Heart left ventricle (tissue), 16 donors: ENCODE results near the gene CALU. TPM values are rescaled to one million over a fixed set of nuclear protein-coding genes. Genes with fewer than 3 reads are reported as not detected.

ENCODE experiments used
- ATAC-seq, 4 donors: fragments of 200-7000 bp; cut with Tn5 transposase; one replicate each; pipeline ENCODE4 v1.9.1; 2020 to 2022; ENCODE audit warnings: moderate library complexity in 4 of 4, mild to moderate bottlenecking in 3 of 4, moderate number of reproducible peaks in 1 of 4
- DNase-seq, 5 donors: peaks; one replicate each; pipeline ENCODE4 v3.0.0-alpha.2; 2020
- H3K27ac ChIP-seq, 12 donors: fragments of 200-600 bp; sonication (generic) in 4 of 12; one replicate each; pipeline versions ENCODE4 v1.5.0 to v1.8.0; 2016 to 2022; ENCODE audit warnings: mild to moderate bottlenecking in 2 of 12
- H3K27me3 ChIP-seq, 9 donors: fragments of 200-600 bp; sonication (generic) in 2 of 9; one replicate each; pipeline versions ENCODE4 v1.5.1 to v1.8.0; 2016 to 2022; ENCODE audit warnings: mild to moderate bottlenecking in 3 of 9
- H3K36me3 ChIP-seq, 9 donors: fragments of 200-600 bp; sonication (generic) in 2 of 9; one replicate each; pipeline versions ENCODE4 v1.5.0 to v1.8.0; 2018 to 2022; ENCODE audit warnings: mild to moderate bottlenecking in 2 of 9
- H3K4me1 ChIP-seq, 12 donors: fragments of 200-600 bp; sonication (generic) in 4 of 12; one replicate each; pipeline versions ENCODE4 v1.5.0 to v1.8.0; 2016 to 2022; ENCODE audit warnings: mild to moderate bottlenecking in 3 of 12
- H3K4me3 ChIP-seq, 12 donors: fragments of 200-600 bp; sonication (generic) in 4 of 12; one replicate each; pipeline versions ENCODE4 v1.5.0 to v1.8.0; 2017 to 2022; ENCODE audit warnings: mild to moderate bottlenecking in 9 of 12, moderate library complexity in 4 of 12
- H3K9me3 ChIP-seq, 12 donors: fragments of 200-600 bp; sonication (generic) in 4 of 12; one replicate each; pipeline versions ENCODE4 v1.5.0 to v1.8.0; 2016 to 2022; ENCODE audit warnings: mild to moderate bottlenecking in 1 of 12
- CTCF ChIP-seq, 12 donors: fragments of 200-600 bp; sonication (generic) in 4 of 12; IDR thresholded peaks; one replicate each; pipeline versions ENCODE4 v1.5.0 to v1.8.0; 2018 to 2022; ENCODE audit warnings: antibody characterized with exemption in 12 of 12, mild to moderate bottlenecking in 5 of 12
- POLR2A ChIP-seq, 2 donors: fragments of 450-650 bp; IDR thresholded peaks; one replicate each; pipeline ENCODE4 v1.6.1; 2017; ENCODE audit warnings: antibody characterized with exemption in 2 of 2, mild to moderate bottlenecking in 2 of 2, moderate library complexity in 2 of 2
- WGBS, 4 donors: extraction: QIAGEN DNeasy Blood & Tissue Kit in 2 of 4; methylation state at CpG; one replicate each; pipeline versions ENCODE4 v1.1.5 to v1.1.7; 2013 to 2018; 5-methylcytosine and 5-hydroxymethylcytosine counted together
- intact Hi-C, 10 donors: fragments of 100-400 bp; cut with DNase I; formaldehyde crosslinking; loops; one replicate each; pipeline versions ENCODE4 v1.11.1 to v1.14.2; 2022
- polyA plus RNA-seq, 2 donors: library from polyadenylated mRNA; stranded (reverse); fragments of 200-250 nt; gene quantifications; one replicate each; pipeline ENCODE4 v1.2.3, GENCODE V29; 2013
- total RNA-seq, 9 donors: library from RNA; depleted of rRNA in 2 of 9; stranded (reverse); fragments of >200 nt in 2 of 9; fragmentation: NEBNext Ultra II Directional in 3 of 9; extraction: Animal tissue kit (Norgen Biotek cat#: 25700) in 3 of 9; gene quantifications; one replicate each; pipeline versions ENCODE4 v1.1.0 to v1.2.4, GENCODE V29; 2016 to 2023
- donor health status: ischemic (EF 13 %, LVEDD 7.1; RV severe dilation, severe dysfunction).
- donor health status: healthy with polysubstance abuse.
- donor health status: DM: no; HTN: yes; CAD: no.
- donor health status: DM: no; HTN: no; CAD: no.
- donor health status: ischemic (EF 25% LVEDD 6.9; RV normal size, moderate dysfunction).
- donor health status: ischemic (EF 25% LVEDD 5.7; RV mildly dilated, moderate dysfunction).
- donor health status: healthy.
- donor health status: DM: yes; HTN: yes; CAD: no.
- donor health status: ischemic (EF 35%, LVEDD 5.7; RV mildly dilated, moderate dysfunction).
- donor health status: nonischemic (EF 11% LVEDD 7.7; RV severe dilation, severe dysfunction).
- donor health status: DM: yes; HTN: yes; CAD: no.
- donor health status: PGD.
- donor health status: ischemic (EF 29% LVEDD 5.4; RV normal size, mild dysfunction).
- donor health status: nonischemic (EF 23%, LVEDD 6.1; RV moderate dilation, normal function).

Gene CALU
- total and polyA plus RNA-seq, 11 donors = 51.4 to 689 (median 257) TPM

- DNase-seq (peak in 3 of 5 donors; percentile 37 to 51 (median 48)), ATAC-seq (peak in 2 of 4 donors; percentile 34 to 41)
- Histone ChIP-seq H3K27ac (peak overlapping the region in 4 of 12 donors; percentile 49 to 59 (median 54)), H3K27me3 (no peaks in the 10 kb centered on the region), H3K9me3 (peaks cover 0 to 16% (median 8%) of the 10 kb centered on the region in 12 donors), H3K4me1 (peaks cover 0 to 21% (median 4%) of the 10 kb centered on the region in 12 donors), H3K36me3 (no peaks in the 10 kb centered on the region), H3K4me3 (no peak overlapping the region)
- 46 to 64% (median 57%) methylated on average over 5 of the region's 5 CpGs for WGBS, 4 donors
- intact Hi-C loops = loop anchor here in 1 of 10 donors (5.0 kb wide), 1 partner anchor 34 kb away; no protein-coding TSS in a partner anchor
- TF ChIP-seq POLR2A (IDR thresholded peaks at IDR 0.05) (no peak), CTCF (IDR thresholded peaks at IDR 0.05) (no peak)
Observed at GRCh38 chr7:128781126-128781525, 42.0 kb downstream of the CALU start.

GRCh38 chr7:128781851-128782250, 42.7 kb downstream of the CALU start:
- Histone ChIP-seq H3K4me1 (peaks cover 0 to 21% (median 4%) of the 10 kb centered on the region in 12 donors), H3K27ac (peak overlapping the region in 3 of 12 donors; percentile 53 to 73 (median 54)), H3K36me3 (no peaks in the 10 kb centered on the region), H3K4me3 (no peak overlapping the region), H3K9me3 (peaks cover 0 to 16% (median 8%) of the 10 kb centered on the region in 12 donors), H3K27me3 (no peaks in the 10 kb centered on the region)
- TF ChIP-seq CTCF (IDR thresholded peaks at IDR 0.05) (no peak), POLR2A (IDR thresholded peaks at IDR 0.05) (no peak)
- WGBS, 4 donors = 59 to 70% (median 68%) methylated on average over 3 of the region's 3 CpGs
- DNase-seq (no peak), ATAC-seq (no peak)
- intact Hi-C loops = loop anchor here in 1 of 10 donors (5.0 kb wide), 1 partner anchor 35 kb away; no protein-coding TSS in a partner anchor

GRCh38 chr7:128783143-128783861, 44.1 kb downstream of the CALU start:
- Histone ChIP-seq H3K36me3 (no peaks in the 10 kb centered on the region), H3K27me3 (no peaks in the 10 kb centered on the region), H3K27ac (peak overlapping the region in 5 of 12 donors; percentile 2 to 73 (median 43)), H3K9me3 (peaks cover 0 to 5% (median under 1%) of the 10 kb centered on the region in 12 donors), H3K4me3 (no peak overlapping the region), H3K4me1 (peaks cover 0 to 21% (median 4%) of the 10 kb centered on the region in 12 donors)
- DNase-seq (peak; percentile 78 to 90 (median 88)), ATAC-seq (peak; percentile 91 to 95 (median 94))
- TF ChIP-seq CTCF (IDR thresholded peaks at IDR 0.05) (no peak), POLR2A (IDR thresholded peaks at IDR 0.05) (no peak)
- intact Hi-C loops = loop anchor here in 1 of 10 donors (5.0 kb wide), 1 partner anchor 36 kb away; no protein-coding TSS in a partner anchor
- 18 to 40% (median 26%) methylated on average over 14 to 15 of the region's 15 CpGs for WGBS, 4 donors

- DNase-seq = no peak
- peaks cover 0 to 29% (median 9%) of the 10 kb centered on the region in 12 donors for H3K4me1 ChIP-seq
- H3K4me3 ChIP-seq = no peak overlapping the region
- intact Hi-C loops = no loop called here
- no peak for ATAC-seq
- no peaks in the 10 kb centered on the region for H3K27me3 ChIP-seq
- no peak for TF ChIP-seq POLR2A (IDR thresholded peaks at IDR 0.05)
- TF ChIP-seq CTCF (IDR thresholded peaks at IDR 0.05) = no peak
- H3K36me3 ChIP-seq = no peaks in the 10 kb centered on the region
- 82 to 89% (median 87%) methylated on average over 3 of the region's 3 CpGs for WGBS, 4 donors
- no peak overlapping the region for H3K27ac ChIP-seq
- no peaks in the 10 kb centered on the region for H3K9me3 ChIP-seq
Observed at GRCh38 chr7:128785738-128786137, 46.6 kb downstream of the CALU start.
